ENCODE results near the gene UGT2A1. TPM values are rescaled to one million over a fixed set of nuclear protein-coding genes. Genes with fewer than 3 reads are reported as not detected.

The UGT2A1 gene
- total and polyA plus RNA-seq, 2 donors from 2014 or later = 2.4 TPM; not detected in 1

- Histone ChIP-seq H3K9ac (ENCODE audit: low read length in 3 of 3) (no peak overlapping the region), H3K4me1 (ENCODE audit: control insufficient read depth in 2 of 3, insufficient read depth in 2 of 3, low read depth in 1 of 3, low read length in 3 of 3) (no peaks in the 10 kb centered on the region), H3K36me3 (ENCODE audit: control insufficient read depth in 2 of 3, insufficient read depth in 3 of 3, low read length in 3 of 3) (no peaks in the 10 kb centered on the region), H3K4me3 (ENCODE audit: low read length in 3 of 3) (no peak overlapping the region), H3K27ac (ENCODE audit: low read depth in 2 of 2, low read length in 2 of 2) (no peak overlapping the region), H3K9me3 (ENCODE audit: control insufficient read depth in 2 of 3, insufficient read depth in 1 of 3, low read length in 3 of 3) (no peaks in the 10 kb centered on the region), H3K27me3 (ENCODE audit: control insufficient read depth, insufficient read depth, low read length) (no peaks in the 10 kb centered on the region)
- intact Hi-C loops (cut with DNase I) = no loop called here
- DNase-seq = no peak
- FAIRE-seq = no peak
- TF ChIP-seq CTCF (IDR thresholded peaks at IDR 0.05; ENCODE audit: borderline replicate concordance, extremely low read depth, insufficient read depth) = no peak
Measured at GRCh38 chr4:69591364-69591763, 61.7 kb downstream of the UGT2A1 start.

- Histone ChIP-seq H3K4me1 (ENCODE audit: control insufficient read depth in 2 of 3, insufficient read depth in 2 of 3, low read depth in 1 of 3, low read length in 3 of 3) (no peaks in the 10 kb centered on the region), H3K27ac (ENCODE audit: low read depth in 2 of 2, low read length in 2 of 2) (no peak overlapping the region), H3K9me3 (ENCODE audit: control insufficient read depth in 2 of 3, insufficient read depth in 1 of 3, low read length in 3 of 3) (no peaks in the 10 kb centered on the region), H3K36me3 (ENCODE audit: control insufficient read depth in 2 of 3, insufficient read depth in 3 of 3, low read length in 3 of 3) (no peaks in the 10 kb centered on the region), H3K4me3 (ENCODE audit: low read length in 3 of 3) (no peak overlapping the region), H3K9ac (ENCODE audit: low read length in 3 of 3) (no peak overlapping the region), H3K27me3 (ENCODE audit: control insufficient read depth, insufficient read depth, low read length) (no peaks in the 10 kb centered on the region)
- no peak for TF ChIP-seq CTCF (IDR thresholded peaks at IDR 0.05; ENCODE audit: borderline replicate concordance, extremely low read depth, insufficient read depth)
- no peak for FAIRE-seq
- intact Hi-C loops (cut with DNase I) = no loop called here
- no peak for DNase-seq
Measured at GRCh38 chr4:69589884-69590283, 63.2 kb downstream of the UGT2A1 start.

GRCh38 chr4:69584135-69584534, 68.9 kb downstream of the UGT2A1 start:
- Histone ChIP-seq H3K4me1 (ENCODE audit: control insufficient read depth in 2 of 3, insufficient read depth in 2 of 3, low read depth in 1 of 3, low read length in 3 of 3) (no peaks in the 10 kb centered on the region), H3K9ac (ENCODE audit: low read length in 3 of 3) (no peak overlapping the region), H3K27ac (ENCODE audit: low read depth in 2 of 2, low read length in 2 of 2) (no peak overlapping the region), H3K4me3 (ENCODE audit: low read length in 3 of 3) (no peak overlapping the region), H3K27me3 (ENCODE audit: control insufficient read depth, insufficient read depth, low read length) (no peaks in the 10 kb centered on the region), H3K36me3 (ENCODE audit: control insufficient read depth in 2 of 3, insufficient read depth in 3 of 3, low read length in 3 of 3) (no peaks in the 10 kb centered on the region), H3K9me3 (ENCODE audit: control insufficient read depth in 2 of 3, insufficient read depth in 1 of 3, low read length in 3 of 3) (no peaks in the 10 kb centered on the region)
- no peak for DNase-seq
- intact Hi-C loops (cut with DNase I) = no loop called here
- TF ChIP-seq CTCF (IDR thresholded peaks at IDR 0.05; ENCODE audit: borderline replicate concordance, extremely low read depth, insufficient read depth) = no peak
- FAIRE-seq = no peak

GRCh38 chr4:69583543-69583942, 69.5 kb downstream of the UGT2A1 start:
- no peak for DNase-seq
- no peak for TF ChIP-seq CTCF (IDR thresholded peaks at IDR 0.05; ENCODE audit: borderline replicate concordance, extremely low read depth, insufficient read depth)
- no peak for FAIRE-seq

More at GRCh38 chr4:69583543-69583942, 69.5 kb downstream of the UGT2A1 start:
- H3K36me3 ChIP-seq (ENCODE audit: control insufficient read depth in 2 of 3, insufficient read depth in 3 of 3, low read length in 3 of 3) = no peaks in the 10 kb centered on the region
- no peaks in the 10 kb centered on the region for H3K4me1 ChIP-seq (ENCODE audit: control insufficient read depth in 2 of 3, insufficient read depth in 2 of 3, low read depth in 1 of 3, low read length in 3 of 3)
- H3K9me3 ChIP-seq (ENCODE audit: control insufficient read depth in 2 of 3, insufficient read depth in 1 of 3, low read length in 3 of 3) = no peaks in the 10 kb centered on the region
- H3K27ac ChIP-seq (ENCODE audit: low read depth in 2 of 2, low read length in 2 of 2) = no peak overlapping the region
- no peaks in the 10 kb centered on the region for H3K27me3 ChIP-seq (ENCODE audit: control insufficient read depth, insufficient read depth, low read length)
- no peak overlapping the region for H3K4me3 ChIP-seq (ENCODE audit: low read length in 3 of 3)
- intact Hi-C loops (cut with DNase I) = no loop called here
- H3K9ac ChIP-seq (ENCODE audit: low read length in 3 of 3) = no peak overlapping the region

Measured in kidney (tissue), 14 donors.